Stimulated activated CD4-positive, alpha-beta T cell treated with anti-CD3 and anti-CD28 coated beads, Interleukin-4, amount 100 ng/mL, for 48 hours (primary cell): ENCODE results near the gene APP.

Experiments used
- DNase-seq, 2 donors: peaks; one replicate each; pipeline ENCODE4 v3.0.0-alpha.2; 2020; ENCODE audit warnings: low read depth in 2 of 2

The APP gene

DNA sequence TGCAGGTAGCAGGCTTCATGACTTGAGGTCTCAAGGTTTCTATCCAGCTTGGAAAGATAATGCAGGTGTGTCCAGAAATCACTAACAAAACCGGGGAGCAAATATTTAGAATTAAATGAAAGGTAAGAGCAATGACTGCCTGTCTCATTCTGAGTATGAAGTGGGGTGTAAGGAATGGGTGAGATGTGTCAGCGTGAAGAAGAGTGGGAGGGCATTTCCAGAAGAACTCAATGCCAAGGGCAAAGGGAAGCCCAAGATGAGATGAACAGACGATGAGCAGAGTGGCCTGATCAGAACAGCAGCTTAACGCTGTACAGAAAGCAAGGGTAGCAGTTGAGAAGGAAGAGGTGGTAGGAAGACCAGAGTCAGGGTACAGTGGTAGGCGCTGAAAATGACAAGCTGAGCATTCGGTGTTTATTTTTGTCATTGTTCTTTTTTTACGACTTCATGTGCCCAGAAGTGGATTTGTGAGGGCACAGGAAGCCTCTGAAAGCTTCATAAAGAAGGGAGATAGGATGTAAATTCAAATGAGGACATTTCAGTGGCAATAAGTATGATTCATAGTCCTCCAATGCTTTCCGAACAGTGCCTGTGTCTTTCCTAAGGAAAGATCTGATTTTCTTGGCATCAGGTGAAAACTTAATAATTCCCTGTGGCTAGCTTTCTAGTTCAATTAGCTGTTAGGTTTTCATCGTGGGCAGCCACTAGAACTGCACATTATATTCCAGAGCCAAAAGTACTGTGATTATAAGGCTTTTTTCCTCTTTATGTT lies 190.5 kb downstream of the APP start:
- DNase-seq: no peak

DNA sequence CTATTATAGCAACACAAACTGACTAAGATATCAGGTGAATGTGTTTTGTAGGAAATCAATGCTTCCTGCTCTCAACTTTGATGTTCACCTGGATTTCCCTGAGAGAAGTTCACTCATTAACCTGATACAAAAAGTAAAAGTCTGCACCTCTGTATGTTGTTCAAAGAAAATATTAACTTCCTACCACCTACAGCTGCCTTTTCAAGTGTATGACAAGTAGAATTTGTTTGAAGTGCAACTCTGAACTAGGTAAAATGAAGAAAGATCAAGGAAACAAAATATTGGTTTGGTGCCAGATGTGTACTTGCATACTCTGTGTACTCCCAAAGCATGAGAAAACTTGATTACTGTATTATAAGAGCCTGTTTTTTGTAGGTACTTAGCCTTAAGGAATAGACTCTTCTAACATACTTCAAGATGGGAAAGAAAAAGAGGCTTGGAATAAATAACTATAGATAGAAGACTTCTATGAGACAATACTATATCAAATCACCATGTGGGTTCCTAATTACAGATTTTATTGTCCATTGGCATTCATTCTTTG lies 193.4 kb downstream of the APP start:
- DNase-seq: no peak

DNA sequence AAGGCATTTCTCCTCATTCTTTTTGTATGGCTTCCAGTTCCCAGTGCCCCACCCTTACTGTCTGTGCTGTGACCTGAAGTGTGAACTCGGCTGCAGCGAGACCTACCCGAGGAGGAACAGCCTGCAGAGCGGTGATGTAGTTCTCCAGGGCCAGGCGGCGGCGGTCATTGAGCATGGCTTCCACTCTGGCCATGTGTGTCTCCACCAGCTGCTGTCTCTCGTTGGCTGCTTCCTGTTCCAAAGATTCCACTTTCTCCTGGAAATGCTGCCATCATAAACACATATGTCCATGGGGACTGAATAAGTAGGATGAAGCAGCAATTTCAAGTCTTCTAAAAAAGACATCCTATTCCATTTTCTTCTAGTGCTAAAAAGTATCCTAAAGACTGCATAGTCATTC lies 195.6 kb downstream of the APP start:
- DNase-seq: no peak

DNA sequence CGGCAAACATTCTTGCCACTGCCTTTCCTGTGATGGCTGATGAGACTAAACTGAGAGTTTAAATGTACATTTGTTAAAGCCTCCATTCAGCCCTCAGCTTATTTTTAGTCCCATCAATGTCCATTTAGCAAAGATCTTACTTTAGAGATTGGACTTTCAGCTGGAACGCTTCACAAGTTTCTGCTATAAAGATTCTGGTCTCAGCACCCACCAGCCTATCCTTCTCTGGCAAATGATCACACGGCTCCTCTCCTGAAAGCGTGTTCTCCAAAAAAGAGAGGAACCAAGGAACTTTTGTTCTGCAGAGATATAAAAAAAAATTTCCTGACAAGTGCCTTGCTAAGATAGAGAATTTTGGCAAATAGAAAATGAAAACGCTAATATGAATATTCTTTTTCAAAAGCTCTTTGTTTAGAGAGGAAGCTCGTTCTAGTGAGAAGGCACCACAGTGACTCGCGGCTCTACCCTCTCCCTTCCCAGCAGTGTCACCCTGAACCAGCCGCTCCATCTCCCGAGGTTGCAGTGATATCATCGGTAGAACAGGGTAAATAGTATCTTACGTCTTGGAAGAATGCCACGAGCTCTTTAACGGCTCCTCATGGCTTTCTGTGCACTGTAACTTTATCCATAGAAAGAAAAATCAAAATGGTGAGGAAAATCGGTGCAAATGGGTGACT lies 200.2 kb downstream of the APP start:
- no peak for DNase-seq

DNA sequence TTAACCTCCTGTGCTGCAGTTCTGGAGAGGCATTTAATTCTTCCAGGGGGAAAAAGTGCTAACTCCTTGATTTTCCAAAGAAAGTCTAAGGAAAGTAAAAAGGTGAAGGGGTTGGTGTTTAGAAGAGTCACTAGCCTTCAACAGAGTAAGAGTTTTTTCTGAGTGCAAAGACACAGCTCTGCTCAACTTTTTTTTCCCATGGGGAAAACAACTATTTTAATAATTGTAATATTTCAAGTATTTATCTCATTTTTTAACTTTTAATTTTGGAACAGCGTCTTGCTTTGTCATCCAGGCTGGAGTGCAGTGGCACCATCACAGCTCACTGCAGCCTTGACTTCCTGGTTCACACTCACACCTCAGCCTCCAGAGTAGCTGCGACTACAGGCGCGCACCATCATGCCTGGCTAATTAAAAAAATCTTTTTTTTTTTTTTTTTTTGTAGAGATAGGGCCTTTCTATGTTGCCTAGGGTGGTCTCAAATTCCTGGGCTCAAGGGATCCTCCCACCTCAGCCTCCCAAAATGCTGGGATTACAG lies 202.6 kb downstream of the APP start:
- no peak for DNase-seq

DNA sequence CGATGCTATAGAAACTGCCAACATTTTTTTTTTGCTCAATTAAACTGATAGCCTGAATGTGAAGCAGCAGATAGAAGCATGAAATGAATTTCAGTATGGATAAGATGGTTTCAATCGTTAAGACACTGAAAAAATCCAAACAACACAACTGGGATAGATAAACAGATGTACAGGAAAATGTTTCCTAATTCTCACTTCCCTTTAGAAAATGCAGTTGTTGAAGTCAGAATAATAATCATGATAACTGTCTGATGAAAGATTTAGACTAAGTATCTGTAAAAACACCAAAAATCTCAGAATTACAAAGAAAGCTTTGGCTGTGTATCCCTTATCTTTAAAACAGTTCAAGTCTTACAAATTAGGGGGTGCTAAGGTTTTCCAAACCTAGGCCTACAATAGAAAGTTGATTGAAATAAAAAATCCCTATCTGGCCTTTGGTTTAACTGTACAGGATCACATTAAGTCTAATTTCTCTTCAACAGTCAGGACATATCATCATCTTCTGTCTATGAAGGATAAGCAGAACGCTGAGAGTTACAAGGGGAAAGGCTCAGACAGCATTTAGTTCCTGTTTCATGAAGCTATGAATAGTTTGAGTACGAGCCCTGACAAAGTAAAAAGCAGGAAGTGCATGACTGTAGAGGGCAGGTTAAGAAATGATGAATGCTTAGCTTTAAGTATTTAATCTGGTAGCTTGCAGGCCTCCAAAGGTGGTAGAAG lies 203.2 kb downstream of the APP start:
- DNase-seq: no peak

DNA sequence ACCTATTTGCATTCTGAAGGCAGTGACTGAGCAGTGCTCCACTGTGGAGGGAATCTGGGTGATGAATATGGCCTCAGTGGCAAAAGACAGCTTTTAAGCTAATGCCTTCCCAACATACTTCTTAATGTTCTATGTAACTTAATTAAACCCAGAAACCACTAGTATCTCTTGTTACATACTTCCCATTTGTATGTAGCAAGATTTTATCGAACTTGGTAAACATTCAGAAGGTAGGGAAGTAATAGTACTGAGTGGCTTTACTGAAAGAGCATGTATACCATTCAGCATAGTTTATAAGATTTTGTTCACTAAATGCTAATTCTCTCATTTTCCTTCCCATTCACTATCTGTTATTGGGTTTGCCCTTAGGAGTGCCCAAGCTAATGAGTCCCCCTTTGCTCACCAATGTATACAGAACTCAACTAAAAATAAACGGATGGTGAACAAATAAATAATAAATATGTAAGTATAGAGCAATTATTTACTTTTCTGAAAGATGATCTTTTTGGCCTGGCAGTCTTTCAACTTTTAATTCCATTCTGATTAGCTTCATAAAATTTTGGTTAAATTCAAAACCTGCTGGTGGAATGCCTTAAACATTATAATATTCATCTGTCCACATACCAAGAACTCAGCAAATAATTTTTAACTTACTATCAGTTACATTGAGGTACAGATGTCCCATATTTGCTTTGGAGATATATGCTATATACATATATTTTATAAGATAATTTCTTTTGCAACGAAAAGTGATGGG lies 204.4 kb downstream of the APP start:
- DNase-seq: no peak

DNA sequence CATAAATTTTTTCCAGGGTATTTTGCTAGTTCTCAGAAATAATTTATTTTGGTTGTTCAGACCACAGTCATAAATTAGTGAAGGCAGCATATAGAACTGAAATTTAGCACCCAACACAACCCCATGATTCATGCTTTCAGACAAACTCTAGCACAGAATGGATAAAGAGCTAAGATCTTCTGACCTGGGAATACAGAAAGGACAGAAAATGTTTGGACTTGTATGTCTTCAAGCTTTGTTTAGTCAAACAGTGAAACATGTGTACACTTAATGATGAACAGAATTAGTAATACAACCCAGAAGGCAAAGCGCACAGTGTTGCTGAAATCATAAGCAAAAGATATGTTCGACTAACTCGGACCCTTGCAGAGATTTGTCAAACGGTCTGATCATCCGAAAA lies 205.6 kb downstream of the APP start:
- DNase-seq: no peak

DNA sequence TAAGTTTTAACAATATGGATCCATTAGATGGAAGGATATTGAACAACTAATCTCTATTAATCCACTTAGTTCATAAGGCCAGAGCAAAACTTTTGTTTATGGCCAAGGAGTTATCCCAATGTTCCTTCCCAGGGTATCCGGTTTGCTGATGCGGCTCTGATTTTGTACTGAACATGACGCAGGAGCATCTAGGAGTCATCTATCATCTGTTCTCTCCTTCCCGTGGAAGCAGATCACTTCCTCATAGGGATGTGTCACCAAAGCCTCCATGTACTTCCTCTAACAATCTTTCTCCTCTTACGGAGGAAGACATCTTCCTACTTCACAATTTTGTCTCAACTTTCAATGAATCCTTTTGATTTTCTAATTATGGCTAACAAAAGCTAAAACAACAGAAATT lies 206.6 kb downstream of the APP start:
- DNase-seq: no peak

DNA sequence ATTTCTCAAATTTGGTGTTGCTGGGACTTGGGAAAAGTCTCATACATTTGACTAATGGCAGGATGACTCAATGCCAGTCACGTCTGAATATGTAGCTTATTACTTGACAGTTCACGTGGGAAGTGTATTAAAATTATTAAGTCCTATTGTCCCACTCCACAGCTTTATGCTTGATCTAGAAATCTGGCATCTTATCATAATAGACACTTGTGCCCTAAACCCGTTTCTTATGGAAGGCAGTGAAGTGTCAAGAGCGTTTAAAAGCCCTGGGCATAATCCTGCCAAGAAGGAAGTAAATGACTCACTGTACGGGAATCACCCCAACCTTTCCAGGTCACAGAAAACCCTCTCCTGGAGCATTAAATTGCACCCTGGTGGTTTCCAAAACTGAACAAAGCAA lies 207.4 kb downstream of the APP start:
- no peak for DNase-seq

DNA sequence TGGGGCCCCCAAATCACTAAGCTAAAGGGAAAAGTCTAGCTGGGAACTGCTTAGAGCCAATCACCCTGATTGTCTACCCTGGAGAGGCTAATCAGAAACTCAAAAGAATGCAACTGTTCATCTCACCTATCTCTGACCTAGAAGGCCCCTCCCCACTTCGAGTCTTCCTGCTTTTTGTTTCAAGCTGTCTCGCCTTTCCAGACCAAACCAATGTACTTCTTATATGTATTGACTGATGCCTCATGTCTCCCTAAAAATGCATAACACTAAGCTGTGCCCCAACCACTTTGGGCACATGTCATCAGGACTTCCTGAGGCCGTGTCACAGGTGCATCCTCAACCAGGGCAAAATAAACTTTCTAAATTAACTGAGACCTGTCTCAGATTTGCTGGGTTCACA lies 209.5 kb downstream of the APP start:
- DNase-seq: no peak

DNA sequence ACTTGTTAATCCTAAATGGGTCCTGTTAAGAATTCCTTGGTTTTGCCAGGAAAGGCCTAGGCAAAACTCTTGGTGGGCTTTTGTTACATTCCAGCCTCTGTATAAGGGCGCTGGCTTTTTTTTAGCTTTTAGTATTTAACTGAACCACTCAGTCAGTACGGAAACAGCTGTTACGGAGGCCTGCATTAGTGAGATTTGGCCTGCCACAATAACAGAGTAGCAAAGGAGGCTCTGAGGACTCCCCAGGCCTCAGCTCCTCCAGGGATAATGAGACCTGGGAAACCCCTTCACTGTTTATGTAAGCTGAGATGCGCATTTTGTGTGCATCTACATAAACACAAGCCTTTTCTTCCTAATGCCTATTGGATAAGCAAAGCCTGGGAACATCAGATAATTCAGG lies 210.2 kb downstream of the APP start:
- DNase-seq: no peak

DNA sequence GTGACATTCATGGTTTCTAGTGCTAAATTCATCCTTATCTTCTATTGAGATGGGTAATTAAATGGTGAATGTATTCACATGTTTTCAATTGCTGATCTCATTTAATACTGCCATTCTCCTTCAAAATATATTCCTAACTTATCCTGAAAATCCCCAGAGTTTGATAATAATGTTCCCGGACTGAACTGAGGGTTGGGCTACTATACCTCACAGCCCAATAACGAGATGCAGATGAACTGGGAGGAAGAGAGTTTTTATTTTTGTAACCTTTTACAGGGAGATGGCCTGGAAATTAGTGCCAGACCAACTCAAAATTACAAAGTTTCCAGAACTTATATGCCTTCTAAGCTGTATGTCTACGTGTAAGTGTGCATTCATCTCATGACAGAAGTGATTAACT lies 210.8 kb downstream of the APP start:
- DNase-seq: no peak

DNA sequence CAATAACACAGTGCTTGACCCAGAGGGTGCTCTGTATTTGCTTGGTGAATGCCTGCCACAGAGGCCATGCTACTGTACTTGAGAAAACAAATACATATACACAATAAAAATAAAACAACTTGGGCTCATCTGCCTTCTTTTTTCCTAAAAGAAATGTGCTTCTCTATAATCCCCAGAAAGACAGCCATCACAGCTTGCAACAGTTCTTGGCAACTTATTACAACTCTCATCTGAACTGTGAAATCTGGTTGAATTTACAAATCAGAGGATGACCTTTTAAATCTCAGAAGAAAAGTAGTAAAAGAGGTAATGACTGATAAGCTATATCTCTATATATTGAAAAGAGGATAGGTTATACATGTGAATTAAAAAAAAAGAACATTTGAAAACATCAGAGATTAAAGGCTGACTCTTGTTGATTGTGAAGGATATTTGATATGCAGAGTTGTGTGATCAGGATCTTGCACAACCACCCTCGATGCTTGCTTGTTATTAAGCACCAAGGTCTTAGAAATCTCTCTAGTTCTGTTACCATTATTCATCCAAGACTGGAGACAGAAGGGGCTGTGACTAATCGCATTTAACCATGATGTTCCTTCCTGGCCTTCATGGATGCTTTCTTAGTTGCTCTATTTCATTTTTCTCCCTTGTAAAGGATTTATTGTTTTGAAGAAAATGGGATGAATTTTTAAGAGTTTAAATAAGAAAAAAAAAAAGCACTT lies 213.4 kb downstream of the APP start:
- DNase-seq: no peak

DNA sequence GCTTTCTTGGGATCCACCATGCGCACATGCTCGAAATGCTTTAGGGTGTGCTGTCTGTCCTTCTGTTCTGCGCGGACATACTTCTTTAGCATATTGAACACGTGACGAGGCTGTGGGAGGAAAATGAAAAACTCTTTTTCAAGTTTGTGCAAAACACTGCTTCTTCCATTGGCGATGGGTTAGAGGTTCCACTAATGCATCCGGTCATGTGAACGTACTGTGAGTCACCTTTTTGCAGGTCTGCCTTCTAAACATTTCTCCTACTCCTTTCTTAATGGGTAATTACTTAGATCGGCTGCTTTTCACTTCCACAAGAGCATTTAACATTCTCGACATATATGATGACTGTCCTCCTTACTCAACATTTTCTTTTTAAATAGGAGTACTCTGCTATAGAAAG lies 214.9 kb downstream of the APP start:
- DNase-seq: no peak

DNA sequence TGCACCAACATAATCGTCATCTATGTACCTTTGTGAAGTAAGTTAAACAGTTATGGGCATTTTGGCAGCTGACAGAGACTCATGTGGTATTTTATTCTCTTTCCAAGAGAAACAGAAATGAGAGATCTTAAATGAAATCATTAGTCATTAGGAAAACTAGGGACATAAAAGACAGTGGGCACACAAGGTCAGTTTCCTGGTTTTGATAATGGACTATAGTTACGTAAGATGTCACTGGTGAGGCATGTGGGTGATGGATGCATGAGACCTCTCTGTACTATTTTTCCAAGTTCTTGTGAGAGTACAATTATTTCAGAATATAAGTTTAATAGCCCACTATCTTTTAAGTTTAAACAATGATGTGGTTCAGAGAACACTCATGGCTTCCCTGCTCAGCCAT lies 216.9 kb downstream of the APP start:
- DNase-seq: no peak

DNA sequence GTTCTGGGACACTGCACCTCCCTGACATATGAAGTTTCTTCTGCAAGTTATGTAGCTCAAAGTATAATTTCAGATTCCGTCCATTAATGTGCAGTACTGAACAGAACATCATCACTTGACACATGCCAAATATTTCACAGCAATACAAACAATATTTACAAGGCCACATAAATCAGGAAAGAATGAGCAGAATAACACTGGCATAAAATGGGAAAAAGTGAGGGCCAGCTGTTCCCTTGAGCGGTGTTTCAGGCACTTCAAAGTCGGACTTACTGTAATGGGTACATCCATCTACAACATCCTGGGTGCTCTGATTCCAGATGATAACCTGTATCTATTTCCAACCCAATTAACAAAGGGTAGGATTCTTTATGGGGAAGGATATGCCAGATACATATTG lies 217.4 kb downstream of the APP start:
- DNase-seq: no peak

DNA sequence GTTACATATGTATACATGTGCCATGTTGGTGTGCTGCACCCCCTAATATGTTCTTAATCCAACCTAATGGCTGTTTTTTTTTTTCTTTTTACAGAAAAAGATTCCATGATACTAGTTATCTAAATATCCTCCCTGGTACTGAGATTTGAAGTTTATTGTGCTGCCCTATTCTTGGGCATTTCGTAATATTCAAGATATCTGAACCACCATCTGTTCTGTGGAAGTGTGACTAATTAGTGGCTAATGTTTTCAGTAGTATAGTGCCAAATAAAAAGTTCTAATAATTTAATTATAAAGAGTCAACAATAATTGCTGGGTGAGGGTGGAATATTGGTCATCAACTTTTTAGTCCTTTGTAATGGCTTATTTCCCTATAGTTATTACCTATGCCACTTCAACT lies 218.3 kb downstream of the APP start:
- no peak for DNase-seq

DNA sequence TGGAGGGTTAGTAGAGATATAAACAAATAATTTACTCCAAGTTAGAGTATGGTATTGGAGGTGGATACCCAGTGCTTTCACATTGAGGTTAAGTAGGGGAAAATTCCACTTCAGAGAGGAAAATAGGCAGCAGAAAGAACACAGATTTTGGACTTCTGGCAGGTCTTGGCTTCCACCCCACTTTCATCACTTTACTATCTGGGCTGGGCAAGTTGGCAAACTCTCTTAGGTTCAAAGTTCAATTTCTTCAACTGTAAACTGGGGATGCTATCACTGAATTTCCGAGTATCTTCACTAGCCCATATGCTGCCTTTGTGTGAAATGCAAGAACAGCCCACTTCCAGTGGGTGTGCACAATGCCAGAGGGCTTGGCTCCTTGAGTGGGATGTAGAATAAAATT lies 220.9 kb downstream of the APP start:
- no peak for DNase-seq

DNA sequence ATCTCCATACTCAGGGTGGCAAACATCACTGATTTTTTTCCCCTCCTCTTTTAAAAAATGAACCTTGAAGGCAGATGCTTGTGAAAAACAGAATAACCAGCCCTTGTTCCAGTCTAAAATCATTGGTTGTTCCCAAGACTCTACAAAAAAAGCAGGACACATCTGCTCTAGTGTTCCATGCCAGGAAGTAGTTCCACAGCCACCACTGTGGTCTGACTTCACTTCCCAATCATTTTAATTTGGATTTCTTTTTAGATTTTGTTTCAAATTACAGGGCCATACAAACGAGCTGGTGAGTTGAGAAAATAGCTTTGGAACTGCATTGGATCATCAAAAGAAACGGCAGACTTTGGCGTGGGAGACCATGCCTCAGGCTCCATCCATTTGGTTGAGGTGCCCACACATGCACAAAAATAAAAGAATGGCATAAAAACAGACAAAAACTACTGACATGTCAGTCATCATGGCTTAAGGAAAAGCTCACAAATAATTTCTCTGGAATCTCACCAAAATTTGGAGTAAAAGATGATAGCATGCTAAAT lies 225.8 kb downstream of the APP start:
- no peak for DNase-seq

DNA sequence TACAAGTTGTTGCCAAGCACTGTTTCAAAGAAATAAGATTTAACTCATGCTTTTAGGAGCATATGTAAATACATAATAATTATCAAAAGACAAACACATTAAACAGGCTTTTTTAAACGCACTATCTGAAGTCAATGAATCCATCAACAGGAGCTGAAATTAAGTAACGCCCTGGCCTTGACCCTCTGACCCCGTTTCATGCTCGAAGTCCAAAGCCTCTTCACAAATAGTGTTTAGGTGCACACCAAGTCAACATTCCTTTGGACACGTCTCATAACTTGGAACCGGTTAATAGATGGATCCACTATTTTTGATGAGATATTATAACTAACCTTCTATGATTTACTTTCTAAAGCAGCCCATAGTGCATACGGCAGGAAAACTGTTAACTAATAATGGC lies 226.5 kb downstream of the APP start:
- no peak for DNase-seq
